Mesodermal cell (in vitro differentiated cells): ENCODE data around the gene SLIT3.
"Not testable (repeated sequence)": the region's sequence is repeated elsewhere in the genome, so short reads cannot be mapped to it uniquely, and the experiment has no call there.

Experiments
- H3K27ac ChIP-seq: 2 replicates; pipeline ENCODE4 v1.7.0; 2013; ENCODE audit warnings: mild to moderate bottlenecking, low read depth, low read length, moderate library complexity; ENCODE audit not compliant: severe bottlenecking
- H3K36me3 ChIP-seq: 2 replicates; pipeline ENCODE4 v1.7.1; 2013; ENCODE audit warnings: mild to moderate bottlenecking, low read length, moderate library complexity; ENCODE audit not compliant: control insufficient read depth, insufficient read depth
- H3K4me1 ChIP-seq: one replicate; pipeline ENCODE4 v1.7.1; 2013; ENCODE audit warnings: mild to moderate bottlenecking, low read length; ENCODE audit not compliant: insufficient read depth, control insufficient read depth, poor library complexity, severe bottlenecking
- H3K4me3 ChIP-seq: 2 replicates; pipeline ENCODE4 v1.7.0; 2013; ENCODE audit warnings: low read length, control low read depth, mild to moderate bottlenecking; ENCODE audit not compliant: insufficient read depth, poor library complexity, severe bottlenecking; ENCODE audit errors: extremely low read depth
- H3K9me3 ChIP-seq: 2 replicates; pipeline ENCODE4 v1.7.1; 2013; ENCODE audit warnings: mild to moderate bottlenecking, low read length, moderate library complexity; ENCODE audit not compliant: control insufficient read depth
- WGBS, 2 experiments: methylation state at CpG; one replicate each; pipeline ENCODE4 v1.1.5; 2013; ENCODE audit warnings: missing lambda C conversion rate in 2 of 2; ENCODE audit not compliant: insufficient coverage in 2 of 2; 5-methylcytosine and 5-hydroxymethylcytosine counted together

Gene SLIT3

GRCh38 chr5:169149317-169149716 is 151.6 kb downstream of the SLIT3 start:
- Histone ChIP-seq H3K4me1 (no peaks in the 10 kb centered on the region), H3K4me3 (no peak overlapping the region), H3K27ac (no peak overlapping the region), H3K36me3 (no peaks in the 10 kb centered on the region), H3K9me3 (no peaks in the 10 kb centered on the region)
- 10 to 83% methylated on average over 2 of the region's 4 CpGs for WGBS, 2 experiments

GRCh38 chr5:169148138-169148740 is 152.7 kb downstream of the SLIT3 start:
- no peak overlapping the region for H3K27ac ChIP-seq
- H3K36me3 ChIP-seq: no peaks in the 10 kb centered on the region
- 92 to 97% methylated on average over 5 to 7 of the region's 10 CpGs for WGBS, 2 experiments
- no peaks in the 10 kb centered on the region for H3K4me1 ChIP-seq
- no peaks in the 10 kb centered on the region for H3K9me3 ChIP-seq
- no peak overlapping the region for H3K4me3 ChIP-seq

- 97 to 100% methylated on average over 2 to 4 of the region's 4 CpGs for WGBS, 2 experiments
- no peak overlapping the region for H3K27ac ChIP-seq
- H3K4me1 ChIP-seq: no peaks in the 10 kb centered on the region
- no peak overlapping the region for H3K4me3 ChIP-seq
- no peaks in the 10 kb centered on the region for H3K36me3 ChIP-seq
- H3K9me3 ChIP-seq: no peaks in the 10 kb centered on the region
Measured at GRCh38 chr5:169147534-169147933, 153.4 kb downstream of the SLIT3 start.

- Histone ChIP-seq H3K9me3 (no peaks in the 10 kb centered on the region), H3K36me3 (no peaks in the 10 kb centered on the region), H3K4me1 (no peaks in the 10 kb centered on the region), H3K27ac (no peak overlapping the region), H3K4me3 (no peak overlapping the region)
- 90 to 93% methylated on average over 5 to 7 of the region's 8 CpGs for WGBS, 2 experiments
Measured at GRCh38 chr5:169146158-169146557, 154.8 kb downstream of the SLIT3 start.

GRCh38 chr5:169142264-169142970 is 158.5 kb downstream of the SLIT3 start:
- Histone ChIP-seq H3K4me3 (no peak overlapping the region), H3K36me3 (no peaks in the 10 kb centered on the region), H3K4me1 (no peaks in the 10 kb centered on the region), H3K27ac (no peak overlapping the region), H3K9me3 (no peaks in the 10 kb centered on the region)
- WGBS, 2 experiments: 93 to 96% methylated on average over 2 to 3 of the region's 3 CpGs

- H3K4me1 ChIP-seq, H3K36me3 ChIP-seq, H3K9me3 ChIP-seq, H3K27ac ChIP-seq, H3K4me3 ChIP-seq: not testable (repeated sequence)
- WGBS, 2 experiments: 83% methylated on average over 1 of the region's 9 CpGs; no CpG with 5 or more reads in 1 of the 2 experiments
Measured at GRCh38 chr5:169140215-169140614, 160.7 kb downstream of the SLIT3 start.

GRCh38 chr5:169139480-169140050 is 161.4 kb downstream of the SLIT3 start:
- 90 to 98% methylated on average over 5 to 6 of the region's 6 CpGs for WGBS, 2 experiments
- no peaks in the 10 kb centered on the region for H3K9me3 ChIP-seq
- no peaks in the 10 kb centered on the region for H3K36me3 ChIP-seq
- no peak overlapping the region for H3K27ac ChIP-seq
- H3K4me3 ChIP-seq: no peak overlapping the region
- no peaks in the 10 kb centered on the region for H3K4me1 ChIP-seq

GRCh38 chr5:169133531-169133930 is 167.4 kb downstream of the SLIT3 start:
- Histone ChIP-seq H3K36me3 (no peaks in the 10 kb centered on the region), H3K4me3 (no peak overlapping the region), H3K27ac (no peak overlapping the region), H3K9me3 (no peaks in the 10 kb centered on the region), H3K4me1 (peaks cover 11% of the 10 kb centered on the region)
- WGBS, 2 experiments: 93 to 100% methylated on average over 1 to 2 of the region's 3 CpGs

- Histone ChIP-seq H3K27ac (no peak overlapping the region), H3K4me1 (peaks cover 11% of the 10 kb centered on the region), H3K4me3 (no peak overlapping the region), H3K36me3 (no peaks in the 10 kb centered on the region), H3K9me3 (no peaks in the 10 kb centered on the region)
- WGBS, 2 experiments: 67 to 100% methylated on average over 1 of the region's 1 CpG
Measured at GRCh38 chr5:169132302-169132660, 168.7 kb downstream of the SLIT3 start.

GRCh38 chr5:169131616-169132301 is 169.2 kb downstream of the SLIT3 start:
- WGBS, 2 experiments: 60 to 79% methylated on average over 1 to 2 of the region's 4 CpGs
- Histone ChIP-seq H3K9me3 (no peaks in the 10 kb centered on the region), H3K27ac (no peak overlapping the region), H3K4me3 (no peak overlapping the region), H3K4me1 (peaks cover 11% of the 10 kb centered on the region), H3K36me3 (no peaks in the 10 kb centered on the region)
